Fibroblast of skin of left quadriceps (primary cell): ENCODE data around the gene UBA52.

Experiments
- DNase-seq, 2 experiments: peaks; one replicate each; pipeline ENCODE4 v3.0.0-alpha.2; 2013; ENCODE audit warnings: low read depth in 2 of 2

Gene UBA52

GRCh38 chr19:18608102-18608804 lies 36.6 kb downstream of the UBA52 start:
- DNase-seq, result no peak

GRCh38 chr19:18608805-18609716 lies 37.4 kb downstream of the UBA52 start:
- no peak for DNase-seq

- no peak for DNase-seq
Observed at GRCh38 chr19:18609717-18610051, 38.0 kb downstream of the UBA52 start.

GRCh38 chr19:18610245-18610555 lies 38.5 kb downstream of the UBA52 start:
- DNase-seq, result no peak

GRCh38 chr19:18610556-18611326 lies 39.1 kb downstream of the UBA52 start:
- no peak for DNase-seq

GRCh38 chr19:18611327-18612050 lies 39.8 kb downstream of the UBA52 start:
- no peak for DNase-seq

GRCh38 chr19:18612051-18612771 lies 40.6 kb downstream of the UBA52 start:
- no peak for DNase-seq

- DNase-seq, result no peak
Observed at GRCh38 chr19:18612772-18613588, 41.3 kb downstream of the UBA52 start, which contains the start of gene TMEM59L. TSS of gene TMEM59L (plus strand) at chr19:18612870. CDS start at chr19:18612959, 89 bp downstream.

GRCh38 chr19:18613589-18614234 lies 42.1 kb downstream of the UBA52 start:
- DNase-seq, result no peak

GRCh38 chr19:18616023-18616422 lies 44.4 kb downstream of the UBA52 start:
- DNase-seq, result no peak

GRCh38 chr19:18617562-18617961 lies 45.9 kb downstream of the UBA52 start:
- no peak for DNase-seq

- no peak for DNase-seq
Observed at GRCh38 chr19:18618236-18618635, 46.6 kb downstream of the UBA52 start.

GRCh38 chr19:18620311-18620710 lies 48.7 kb downstream of the UBA52 start:
- no peak for DNase-seq

GRCh38 chr19:18620902-18621301 lies 49.2 kb downstream of the UBA52 start:
- DNase-seq, result no peak

- no peak for DNase-seq
Observed at GRCh38 chr19:18626906-18627305, 55.2 kb downstream of the UBA52 start.
